ENCODE results near the gene LAMA2.
A peak's percentile ranks its signal among the peaks of the same experiment; 100 is the strongest.

Gene LAMA2

GRCh38 chr6:129494586-129494985 is 611.6 kb downstream of the LAMA2 start:
- no peak for DNase-seq (ENCODE audit: low spot score)

GRCh38 chr6:129495652-129496051 is 612.7 kb downstream of the LAMA2 start:
- no peak for DNase-seq (ENCODE audit: low spot score)

GRCh38 chr6:129497481-129498441 is 614.8 kb downstream of the LAMA2 start:
- DNase-seq (ENCODE audit: low spot score): no peak

GRCh38 chr6:129498541-129498940 is 615.6 kb downstream of the LAMA2 start:
- no peak for DNase-seq (ENCODE audit: low spot score)

- DNase-seq (ENCODE audit: low spot score): peak; percentile 50
These were observed 616.3 kb downstream of the LAMA2 start for GRCh38 chr6:129498950-129499842.

GRCh38 chr6:129499843-129500219 is 616.9 kb downstream of the LAMA2 start:
- DNase-seq (ENCODE audit: low spot score): no peak

- peak; percentile 46 for DNase-seq (ENCODE audit: low spot score)
These were observed 618.2 kb downstream of the LAMA2 start for GRCh38 chr6:129500958-129501739.

- no peak for DNase-seq (ENCODE audit: low spot score)
These were observed 619.1 kb downstream of the LAMA2 start for GRCh38 chr6:129501740-129502660.

GRCh38 chr6:129504456-129504855 is 621.5 kb downstream of the LAMA2 start:
- DNase-seq (ENCODE audit: low spot score): no peak

- DNase-seq (ENCODE audit: low spot score): no peak
These were observed 624.3 kb downstream of the LAMA2 start for GRCh38 chr6:129507059-129507807.

- DNase-seq (ENCODE audit: low spot score): no peak
These were observed 624.9 kb downstream of the LAMA2 start for GRCh38 chr6:129507846-129508245.

- DNase-seq (ENCODE audit: low spot score): no peak
These were observed 625.7 kb downstream of the LAMA2 start for GRCh38 chr6:129508477-129509145.

- no peak for DNase-seq (ENCODE audit: low spot score)
These were observed 628.0 kb downstream of the LAMA2 start for GRCh38 chr6:129510950-129511349.

GRCh38 chr6:129513471-129513870 is 630.5 kb downstream of the LAMA2 start:
- DNase-seq (ENCODE audit: low spot score): no peak

- no peak for DNase-seq (ENCODE audit: low spot score)
These were observed 632.1 kb downstream of the LAMA2 start for GRCh38 chr6:129515004-129515403.

- no peak for DNase-seq (ENCODE audit: low spot score)
These were observed 633.1 kb downstream of the LAMA2 start for GRCh38 chr6:129516005-129516404.

GRCh38 chr6:129516787-129517186 is 633.8 kb downstream of the LAMA2 start:
- no peak for DNase-seq (ENCODE audit: low spot score)

- DNase-seq (ENCODE audit: low spot score): no peak
These were observed 634.4 kb downstream of the LAMA2 start for GRCh38 chr6:129517288-129517687.

- DNase-seq (ENCODE audit: low spot score): no peak
These were observed 636.8 kb downstream of the LAMA2 start for GRCh38 chr6:129519750-129520149.

GRCh38 chr6:129521946-129522345 is 639.0 kb downstream of the LAMA2 start:
- no peak for DNase-seq (ENCODE audit: low spot score)

All from putamen (tissue), 1 donor.